H1 (cell line): ENCODE data around the gene LCE6A. TPM values are rescaled to one million over a fixed set of nuclear protein-coding genes. Genes with fewer than 3 reads are reported as not detected.

Source experiments
- CTCF ChIA-PET: fragments of 300-600 bp; sonication (Branson Sonifier 250); formaldehyde crosslinking; loops from one replicate; lab custom pipeline; 2021; ENCODE audit not compliant: partially characterized antibody; lab: Charles Lee
- POLR2A ChIA-PET: fragments of 300-600 bp; sonication (Branson Sonifier 250); formaldehyde crosslinking; loops from one replicate; lab custom pipeline; 2021; ENCODE audit warnings: inconsistent platforms; ENCODE audit not compliant: partially characterized antibody; lab: Charles Lee
- DNase-seq, 2 experiments: peaks; one replicate each; pipeline versions ENCODE4 v3.0.0 to v3.0.0-alpha.2; 2010 to 2022; ENCODE audit warnings: low spot score in 2 of 2, low read depth in 1 of 2, mixed read lengths in 1 of 2
- FAIRE-seq: peaks from 2 replicates; lab custom pipeline; 2011; peaks lifted over from hg19 to GRCh38; lab: Jason Lieb, UNC
- H2AFZ ChIP-seq: 2 replicates; pipeline ENCODE4 v1.8.1; 2012; ENCODE audit warnings: low read length, inconsistent platforms
- H2AK5ac ChIP-seq: 2 replicates; pipeline ENCODE4 v1.6.1; 2013; ENCODE audit warnings: low read depth, low read length
- H2BK120ac ChIP-seq: replicated peaks from 2 replicates; pipeline ENCODE3; 2013; ENCODE audit warnings: low read depth, low read length, inconsistent platforms
- H2BK12ac ChIP-seq: 2 replicates; pipeline ENCODE4 v1.6.1; 2013; ENCODE audit warnings: low read depth, low read length
- H2BK15ac ChIP-seq: 2 replicates; pipeline ENCODE4 v1.6.1; 2013; ENCODE audit warnings: low read length
- H2BK20ac ChIP-seq: 2 replicates; pipeline ENCODE4 v1.6.1; 2013; ENCODE audit warnings: low read length
- H2BK5ac ChIP-seq: 2 replicates; pipeline ENCODE4 v1.6.1; 2013; ENCODE audit warnings: low read depth, low read length
- H3K14ac ChIP-seq: 2 replicates; pipeline ENCODE4 v1.6.1; 2013; ENCODE audit warnings: inconsistent platforms; ENCODE audit not compliant: insufficient read length
- H3K18ac ChIP-seq: 2 replicates; pipeline ENCODE4 v1.6.1; 2013; ENCODE audit warnings: low read length; ENCODE audit errors: extremely low read depth
- H3K23ac ChIP-seq: 2 replicates; pipeline ENCODE4 v1.6.1; 2013; ENCODE audit warnings: inconsistent platforms; ENCODE audit not compliant: insufficient read length
- H3K23me2 ChIP-seq: 2 replicates; pipeline ENCODE4 v1.6.1; 2013; ENCODE audit warnings: low read depth, low read length
- H3K27ac ChIP-seq: 2 replicates; pipeline ENCODE4 v1.6.1; 2011; ENCODE audit warnings: low read depth, low read length, inconsistent platforms
- H3K27me3 ChIP-seq, 4 experiments: replicated peaks in 1 of 4; 1 replicate in 1 of 4; 2 replicates in 3 of 4; pipeline versions ENCODE4 v1.6.1 to v1.8.1; 2011 to 2013; ENCODE audit warnings: low read length in 3 of 4, mild to moderate bottlenecking in 3 of 4, inconsistent platforms in 2 of 4, mixed read lengths in 2 of 4, moderate library complexity in 1 of 4; ENCODE audit not compliant: control insufficient read depth in 3 of 4, insufficient read depth in 3 of 4; ENCODE audit errors: extremely low read depth in 1 of 4
- H3K36me3 ChIP-seq, 4 experiments: 2 replicates each; pipeline versions ENCODE4 v1.6.1 to v1.8.1; 2011 to 2013; ENCODE audit warnings: mild to moderate bottlenecking in 4 of 4, low read length in 3 of 4, moderate library complexity in 2 of 4, control low read depth in 1 of 4, inconsistent platforms in 1 of 4; ENCODE audit not compliant: insufficient read depth in 4 of 4, control insufficient read depth in 2 of 4
- H3K4ac ChIP-seq: replicated peaks from 2 replicates; pipeline ENCODE3; 2013; ENCODE audit warnings: low read length, low read depth, mixed read lengths, inconsistent platforms; ENCODE audit not compliant: insufficient read length
- H3K4me1 ChIP-seq, 4 experiments: replicated peaks in 1 of 4; 1 replicate in 1 of 4; 2 replicates in 3 of 4; pipeline versions ENCODE4 v1.6.1 to v1.8.1; 2011 to 2013; ENCODE audit warnings: low read length in 3 of 4, inconsistent platforms in 2 of 4, mixed read lengths in 1 of 4; ENCODE audit not compliant: insufficient read depth in 4 of 4, control insufficient read depth in 3 of 4
- H3K4me2 ChIP-seq, 2 experiments: 2 replicates each; pipeline versions ENCODE4 v1.6.1 to v1.8.1; 2011 to 2013; ENCODE audit warnings: low read depth in 2 of 2, low read length in 2 of 2, control low read depth in 1 of 2, inconsistent platforms in 1 of 2, mild to moderate bottlenecking in 1 of 2; ENCODE audit not compliant: insufficient read depth in 1 of 2
- H3K4me3 ChIP-seq, 4 experiments: fragments of 200-600, 300-600 bp in 1 of 4; sonication (generic), shearing (Covaris generic), sonication (Bioruptor Twin) in 1 of 4; 2 replicates each; pipeline versions ENCODE4 v1.5.1 to v1.8.1; 2011 to 2016; ENCODE audit warnings: low read length in 4 of 4, low read depth in 3 of 4, control low read depth in 2 of 4, inconsistent platforms in 2 of 4, mild to moderate bottlenecking in 2 of 4, mixed read lengths in 1 of 4, moderate library complexity in 1 of 4; ENCODE audit not compliant: insufficient read depth in 2 of 4; ENCODE audit errors: extremely low read depth in 1 of 4
- H3K56ac ChIP-seq: replicated peaks from 2 replicates; pipeline ENCODE3; 2013; ENCODE audit warnings: low read depth, mild to moderate bottlenecking, mixed read lengths, low read length, inconsistent platforms; ENCODE audit not compliant: insufficient read length
- H3K79me1 ChIP-seq: 2 replicates; pipeline ENCODE4 v1.6.1; 2013; ENCODE audit warnings: low read depth, low read length, control low read depth
- H3K79me2 ChIP-seq, 2 experiments: 2 replicates each; pipeline versions ENCODE4 v1.6.1 to v1.8.1; 2012 to 2013; ENCODE audit warnings: low read length in 2 of 2, mild to moderate bottlenecking in 2 of 2, inconsistent platforms in 1 of 2; ENCODE audit not compliant: insufficient read depth in 2 of 2, control insufficient read depth in 1 of 2
- H3K9ac ChIP-seq, 4 experiments: replicated peaks in 1 of 4; 1 replicate in 1 of 4; 2 replicates in 3 of 4; pipeline versions ENCODE4 v1.6.1 to v1.8.1; 2011 to 2013; ENCODE audit warnings: low read depth in 3 of 4, low read length in 3 of 4, control low read depth in 2 of 4, mild to moderate bottlenecking in 2 of 4, moderate library complexity in 2 of 4, inconsistent platforms in 1 of 4; ENCODE audit errors: extremely low read depth in 1 of 4
- H3K9me3 ChIP-seq, 2 experiments: 2 replicates each; pipeline versions ENCODE4 v1.6.1 to v1.8.1; 2012 to 2013; ENCODE audit warnings: mild to moderate bottlenecking in 2 of 2, moderate library complexity in 2 of 2, control low read depth in 1 of 2, inconsistent platforms in 1 of 2, low read depth in 1 of 2, low read length in 1 of 2, mixed read lengths in 1 of 2; ENCODE audit not compliant: insufficient read depth in 2 of 2
- H4K20me1 ChIP-seq, 2 experiments: replicated peaks in 1 of 2; 2 replicates each; pipeline versions ENCODE3 to v1.8.1; 2011 to 2013; ENCODE audit warnings: inconsistent platforms in 2 of 2, low read length in 2 of 2, mild to moderate bottlenecking in 1 of 2; ENCODE audit not compliant: insufficient read depth in 2 of 2, control insufficient read depth in 1 of 2
- H4K5ac ChIP-seq: 2 replicates; pipeline ENCODE4 v1.6.1; 2013; ENCODE audit warnings: low read length, low read depth, mixed read lengths, inconsistent platforms; ENCODE audit not compliant: insufficient read length
- H4K8ac ChIP-seq: 2 replicates; pipeline ENCODE4 v1.8.0; 2013; ENCODE audit warnings: mild to moderate bottlenecking, moderate library complexity, low read length, inconsistent platforms; ENCODE audit not compliant: insufficient read depth; ENCODE audit errors: extremely low read depth
- H4K91ac ChIP-seq: replicated peaks from 2 replicates; pipeline ENCODE3; 2013; ENCODE audit warnings: low read length, mixed read lengths, inconsistent platforms; ENCODE audit not compliant: insufficient read length
- SP4 ChIP-seq: IDR thresholded peaks from 2 replicates; pipeline ENCODE4 v1.6.1; 2012; ENCODE audit warnings: low read length, inconsistent platforms
- WGBS, 2 experiments: shearing (Covaris generic) in 1 of 2; methylation state at CpG; one replicate each; pipeline versions ENCODE4 v1.1.6 to v1.1.7; 2013 to 2015; ENCODE audit warnings: low lambda C conversion rate in 2 of 2, mixed read lengths in 2 of 2, inconsistent platforms in 1 of 2, low coverage in 1 of 2, missing lambda C conversion rate in 1 of 2; ENCODE audit not compliant: insufficient replicate concordance in 2 of 2, insufficient coverage in 1 of 2, insufficient read length in 1 of 2; ENCODE audit errors: extremely low coverage in 1 of 2, missing lambda C conversion rate in 1 of 2; 5-methylcytosine and 5-hydroxymethylcytosine counted together
- polyA plus RNA-seq, 7 experiments: library from polyadenylated mRNA; depleted of rRNA in 3 of 7; stranded (reverse) in 5 of 7; unstranded in 2 of 7; fragments of >200 nt in 5 of 7; fragments of 200-250 nt in 2 of 7; gene quantifications; 1 replicate in 5 of 7; 2 replicates in 1 of 7; 4 replicates in 1 of 7; pipeline versions ENCODE4 v1.2.1 to v1.2.3, GENCODE V29; 2011 to 2013; ENCODE audit warnings: missing spikeins in 2 of 7, mixed read lengths in 2 of 7
- total RNA-seq: library from RNA; stranded (reverse); fragmentation: NEBNext Ultra II Directional; extraction: Animal tissue kit (Norgen Biotek cat#: 25700); gene quantifications from 2 replicates; pipeline ENCODE4 v1.2.1, GENCODE V29; 2021

LCE6A gene
- total and polyA plus RNA-seq, 2 of the 8 experiments (the other 6 are each of a cell fraction or from before 2014, with no cell fraction given) = not detected

DNA sequence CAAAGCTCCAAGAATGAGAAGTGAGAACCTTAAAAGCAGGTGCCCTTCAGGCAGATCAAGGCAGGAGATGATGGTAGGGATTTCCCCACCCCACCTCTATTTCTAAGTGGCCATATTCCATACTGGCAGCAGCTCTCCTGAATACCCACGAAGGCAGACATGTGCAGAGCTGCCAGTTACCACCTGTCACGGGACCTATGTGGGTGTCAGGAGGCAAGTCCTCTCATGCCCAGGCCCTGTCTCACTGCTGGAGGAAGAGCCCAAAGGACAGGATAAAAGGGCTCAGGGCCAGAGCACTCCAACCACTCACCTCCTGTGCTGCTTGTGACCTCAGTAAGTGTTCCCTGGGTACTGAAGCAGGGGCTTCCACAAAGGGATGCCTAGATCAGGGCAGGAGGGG lies 31.6 kb upstream of the LCE6A start:
- Histone ChIP-seq H3K14ac (no peak overlapping the region), H2BK5ac (no peak overlapping the region), H2BK120ac (no peak overlapping the region), H3K4me3 (no peak overlapping the region), H3K4me2 (no peak overlapping the region), H3K27ac (no peak overlapping the region), H3K9ac (no peak overlapping the region), H2BK15ac (no peak overlapping the region), H3K27me3 (no peaks in the 10 kb centered on the region), H3K18ac (no peak overlapping the region), H3K4me1 (no peaks in the 10 kb centered on the region), H3K23ac (no peak overlapping the region), H2BK20ac (no peak overlapping the region), H4K5ac (no peak overlapping the region), H2BK12ac (no peak overlapping the region), H2AFZ (no peak overlapping the region), H3K23me2 (no peaks in the 10 kb centered on the region), H3K36me3 (no peaks in the 10 kb centered on the region), H3K4ac (no peak overlapping the region), H4K8ac (no peak overlapping the region), H3K79me2 (no peaks in the 10 kb centered on the region), H4K91ac (no peak overlapping the region), H3K56ac (no peak overlapping the region), H2AK5ac (no peak overlapping the region), H4K20me1 (no peaks in the 10 kb centered on the region), H3K9me3 (peaks cover 54 to 80% of the 10 kb centered on the region in 2 experiments), H3K79me1 (no peaks in the 10 kb centered on the region)
- TF ChIP-seq SP4 = no peak
- WGBS, 2 experiments = 69% methylated on average over 2 of the region's 2 CpGs; no CpG with 5 or more reads in 1 of the 2 experiments
- FAIRE-seq (no peak), DNase-seq (no peak)
- POLR2A ChIA-PET = no interaction called here
- CTCF ChIA-PET = no interaction called here
